NOMO-1 (cell line): Measurements from ENCODE around the gene CHCHD6.

Experiments used
- DNase-seq, 2 experiments: peaks; one replicate each; lab custom pipeline; 2025; ENCODE audit not compliant: unreplicated experiment in 2 of 2; lab: John Stamatoyannopoulos, UW

Gene CHCHD6

DNA sequence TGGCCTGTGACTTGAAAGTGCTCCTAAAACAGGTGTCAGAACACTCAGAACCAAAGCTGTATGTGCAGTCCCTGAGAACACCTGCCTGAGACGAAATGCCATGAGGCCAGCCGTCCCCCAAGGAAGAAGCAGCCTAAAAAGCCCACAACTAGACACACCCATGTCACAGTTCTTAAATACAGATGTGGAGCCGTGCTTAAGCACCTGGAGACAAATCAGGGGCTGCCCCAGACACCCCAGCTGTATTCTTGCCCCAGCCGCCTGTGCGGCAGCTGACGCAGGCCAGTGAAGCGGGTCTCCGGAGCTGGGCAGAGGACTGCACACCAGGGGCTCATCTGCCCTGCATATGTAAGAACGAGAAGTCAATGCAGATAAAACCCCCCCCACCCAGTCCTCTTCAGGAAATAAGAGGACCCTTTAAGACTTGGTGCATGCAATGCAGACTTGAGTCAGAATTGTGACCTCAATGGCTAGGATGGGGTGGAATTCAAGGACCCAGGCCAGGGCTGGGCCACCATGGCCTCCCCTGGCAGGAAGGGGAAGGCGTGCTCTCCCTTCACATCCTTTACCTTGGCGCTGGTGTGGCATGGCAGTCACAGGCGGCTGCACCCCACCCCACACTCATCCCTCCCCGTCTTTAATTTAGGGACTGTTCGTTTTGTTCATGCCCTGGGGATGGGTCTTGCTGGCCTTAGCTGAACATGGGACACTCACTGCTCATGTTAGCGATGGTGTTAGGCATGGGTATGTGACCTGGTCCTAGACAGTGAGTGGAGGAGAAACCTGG, 251.2 kb downstream of the CHCHD6 start:
- DNase-seq: no peak

DNA sequence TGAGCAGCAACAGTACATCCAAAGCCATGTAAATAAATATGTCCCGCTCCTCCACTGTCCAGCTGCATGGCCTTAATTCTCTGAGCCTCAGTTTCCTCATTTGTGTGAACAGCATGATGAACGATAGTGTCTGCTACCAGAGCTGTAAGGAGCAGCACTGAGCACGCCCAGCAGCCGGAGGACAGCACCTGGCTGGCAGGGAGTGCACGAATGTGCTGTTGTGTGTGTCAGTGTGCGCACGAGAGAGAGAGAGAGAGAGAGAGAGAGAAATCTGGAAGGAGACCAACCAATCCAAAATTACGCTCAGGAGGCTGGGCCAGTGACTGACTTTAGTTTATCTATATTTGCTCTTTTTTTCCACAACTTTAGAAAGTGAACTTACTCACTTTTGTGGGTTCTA, 252.3 kb downstream of the CHCHD6 start:
- no peak for DNase-seq

DNA sequence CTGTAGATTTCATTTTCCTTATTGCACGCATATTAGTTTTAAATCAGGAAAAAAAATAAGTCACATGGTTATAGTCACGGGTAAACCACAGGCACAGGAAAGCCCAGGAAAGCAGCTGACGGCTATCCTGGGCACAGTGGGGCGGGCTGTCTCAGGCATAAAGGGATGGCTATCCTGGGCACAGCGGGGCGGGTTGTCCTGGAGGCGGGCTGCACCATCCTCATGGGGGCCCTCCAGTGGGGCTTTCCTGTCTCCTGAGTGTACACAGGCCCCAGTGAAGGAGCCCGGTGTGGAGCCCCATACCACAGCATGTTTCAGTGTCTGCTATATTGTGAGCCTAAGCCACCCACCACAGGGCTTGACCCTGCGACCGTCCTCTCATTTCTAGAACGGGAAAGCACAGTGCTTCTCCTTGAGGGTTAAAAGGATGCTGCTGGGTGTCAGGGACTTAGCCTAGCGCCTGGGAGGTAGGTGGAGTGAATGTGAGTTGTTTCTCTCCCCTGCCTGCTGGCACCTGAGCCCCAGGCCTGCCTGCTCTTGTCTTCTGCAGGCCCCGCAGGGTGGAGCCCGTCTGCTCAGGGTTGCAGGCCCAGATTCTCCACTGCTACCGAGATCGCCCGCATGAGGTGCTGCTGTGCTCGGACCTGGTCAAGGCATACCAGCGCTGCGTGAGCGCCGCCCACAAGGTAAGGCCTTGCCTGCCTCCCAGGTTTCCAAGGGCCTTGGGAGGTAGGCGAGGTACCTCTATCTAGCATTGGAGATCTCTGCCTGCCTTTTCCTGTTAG, 253.0 kb downstream of the CHCHD6 start:
- DNase-seq: no peak

DNA sequence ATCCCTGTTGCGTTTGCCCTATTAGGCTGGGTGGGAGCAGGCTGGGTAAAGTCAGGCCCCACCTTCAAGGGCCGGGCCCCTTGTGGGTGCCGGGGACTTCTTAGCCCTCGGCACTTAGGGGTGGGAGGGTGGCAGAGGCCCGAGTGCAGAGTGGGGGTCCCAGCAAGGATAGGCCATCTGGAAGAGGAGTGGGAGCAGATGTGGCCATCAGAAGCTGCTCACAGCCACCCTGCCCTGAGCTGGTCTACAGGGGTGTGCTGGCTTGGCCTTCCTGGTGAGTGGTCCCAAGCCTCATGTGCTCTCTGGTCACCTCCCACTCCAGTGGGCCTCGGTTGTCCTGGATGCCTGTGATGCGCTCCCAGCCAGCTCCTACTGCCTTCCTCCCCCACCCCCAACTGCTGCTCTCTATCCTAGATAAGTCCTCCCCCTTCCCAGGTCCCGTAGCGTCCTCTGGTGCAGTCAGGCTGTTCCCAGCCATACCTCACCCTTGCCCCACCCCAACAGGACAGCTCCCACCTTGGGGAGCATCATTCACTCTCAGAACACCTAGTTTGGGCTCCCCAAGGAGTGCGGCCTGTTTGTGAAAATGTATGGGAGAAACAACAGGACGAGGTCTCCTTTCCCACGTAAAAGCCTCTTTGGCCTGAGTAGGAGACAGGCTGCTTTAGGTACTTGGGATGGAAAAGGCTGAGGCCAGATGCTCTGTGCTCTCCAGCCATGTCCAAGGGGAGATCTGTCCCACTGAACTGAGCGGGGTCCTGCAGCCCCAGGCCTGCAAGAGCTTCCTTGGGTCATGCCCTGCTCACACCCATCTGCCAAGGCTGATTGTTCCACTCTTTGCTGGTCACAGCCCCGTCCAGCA, 254.0 kb downstream of the CHCHD6 start:
- no peak for DNase-seq

DNA sequence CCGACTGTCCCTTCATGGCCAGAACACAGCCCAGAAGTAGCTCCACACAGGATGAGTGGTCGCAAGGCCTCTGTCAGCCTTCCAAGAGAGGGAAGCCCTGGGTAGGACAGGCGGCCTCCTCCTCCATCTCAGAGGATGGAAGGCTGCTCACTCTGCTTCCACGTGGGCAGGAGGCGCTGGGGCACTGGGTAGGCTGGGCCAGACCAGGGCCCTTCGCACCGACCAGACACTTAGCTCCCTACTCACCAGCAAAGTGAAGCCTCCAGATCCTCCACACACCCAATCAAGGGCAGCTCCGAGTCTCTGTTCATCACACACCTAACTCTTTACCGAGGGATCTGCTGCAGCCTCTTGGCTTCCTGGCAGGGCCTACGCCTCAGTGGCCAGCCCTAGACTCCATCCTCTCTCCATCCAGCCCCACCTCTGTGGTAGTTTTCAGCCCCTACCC, 254.6 kb downstream of the CHCHD6 start:
- no peak for DNase-seq

DNA sequence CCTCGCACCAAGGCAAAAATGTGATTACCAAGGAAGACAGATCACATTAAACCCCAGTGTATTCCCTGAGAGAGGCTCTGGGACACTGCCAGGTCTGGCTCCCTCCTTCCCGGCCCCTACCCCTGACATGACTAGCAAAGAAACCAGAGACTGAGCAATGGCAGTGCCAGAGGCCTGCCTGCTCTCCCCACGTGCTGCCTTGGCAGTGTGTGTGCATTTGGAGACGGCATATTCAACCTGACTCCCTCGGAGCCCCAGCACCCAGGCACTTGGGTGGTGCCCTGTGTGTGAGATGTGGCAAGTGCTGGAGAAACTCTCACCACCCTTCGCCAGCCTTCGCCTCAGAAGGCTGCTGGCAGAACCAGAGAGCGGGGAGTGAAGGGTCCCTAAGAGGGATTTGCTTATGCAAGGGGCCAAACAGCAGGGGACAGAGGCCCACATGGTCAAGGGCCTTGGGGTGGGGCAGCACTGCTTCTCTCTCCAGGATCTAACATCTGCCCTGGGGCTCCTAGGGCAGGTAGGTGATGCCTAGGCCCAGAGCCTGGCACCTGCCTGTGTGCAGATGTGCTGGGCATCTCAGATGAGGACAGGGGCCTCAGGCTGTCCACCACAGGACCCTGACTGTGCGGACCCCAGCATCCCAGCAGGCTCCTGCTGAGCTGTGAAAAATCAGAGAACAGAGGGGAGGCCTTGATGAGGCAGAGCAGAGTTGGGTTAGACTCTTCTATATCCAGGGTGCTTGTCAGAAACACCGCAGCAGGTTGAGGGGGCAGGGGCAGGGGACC, 255.3 kb downstream of the CHCHD6 start:
- DNase-seq: no peak

DNA sequence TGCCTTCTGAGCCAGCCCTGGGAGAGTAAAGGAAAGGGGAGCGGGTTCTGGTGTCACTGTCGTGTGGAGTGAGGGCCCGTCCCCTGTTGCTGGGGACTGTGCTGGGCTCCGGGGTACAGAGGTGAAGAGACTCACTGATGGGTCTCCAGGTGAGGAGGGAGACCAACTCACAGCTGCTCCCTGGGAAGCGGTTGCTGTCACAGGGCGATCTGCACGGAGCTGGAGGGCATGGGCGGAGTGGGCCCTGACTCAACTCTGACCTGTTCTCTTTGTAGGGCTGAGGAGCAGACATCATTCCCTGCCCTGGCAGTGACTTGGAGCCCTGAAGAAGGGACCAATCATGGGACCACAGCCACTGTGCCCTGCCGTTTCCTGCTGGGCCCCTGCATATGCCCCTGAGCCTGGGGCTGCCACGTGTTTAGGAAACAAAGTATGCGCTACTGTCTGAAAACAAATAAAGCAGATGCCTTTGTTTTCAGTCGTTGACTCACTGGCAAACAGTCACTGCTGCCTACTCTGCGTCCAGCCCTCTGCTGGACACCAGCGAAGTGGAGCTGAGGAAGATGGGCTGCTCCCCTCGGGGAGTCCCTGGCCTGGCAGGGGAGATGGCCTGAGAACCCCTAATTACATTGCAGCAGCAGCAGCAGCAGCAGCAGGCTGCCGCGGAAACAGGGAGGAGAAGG, 256.0 kb downstream of the CHCHD6 start:
- no peak for DNase-seq

DNA sequence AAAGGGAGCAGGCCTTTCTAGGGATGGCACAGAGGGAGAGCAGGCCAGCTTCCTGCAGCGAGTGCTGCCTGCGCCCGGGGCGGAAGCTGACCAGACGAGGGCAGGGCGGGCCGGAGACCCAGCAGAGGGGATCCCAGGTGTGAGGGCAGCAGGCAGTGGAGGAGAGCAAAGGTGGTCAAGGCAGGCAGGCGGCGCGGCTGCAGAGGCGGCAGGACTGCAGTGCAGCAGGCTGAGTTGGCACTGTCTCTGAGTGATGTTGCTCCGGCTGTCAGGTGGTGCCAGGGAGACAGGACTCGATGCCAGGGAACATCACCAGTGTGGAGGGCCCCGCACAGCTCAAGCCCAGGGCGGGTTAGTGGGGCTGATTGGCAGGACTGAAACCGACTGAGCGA, 256.6 kb downstream of the CHCHD6 start:
- DNase-seq: no peak

DNA sequence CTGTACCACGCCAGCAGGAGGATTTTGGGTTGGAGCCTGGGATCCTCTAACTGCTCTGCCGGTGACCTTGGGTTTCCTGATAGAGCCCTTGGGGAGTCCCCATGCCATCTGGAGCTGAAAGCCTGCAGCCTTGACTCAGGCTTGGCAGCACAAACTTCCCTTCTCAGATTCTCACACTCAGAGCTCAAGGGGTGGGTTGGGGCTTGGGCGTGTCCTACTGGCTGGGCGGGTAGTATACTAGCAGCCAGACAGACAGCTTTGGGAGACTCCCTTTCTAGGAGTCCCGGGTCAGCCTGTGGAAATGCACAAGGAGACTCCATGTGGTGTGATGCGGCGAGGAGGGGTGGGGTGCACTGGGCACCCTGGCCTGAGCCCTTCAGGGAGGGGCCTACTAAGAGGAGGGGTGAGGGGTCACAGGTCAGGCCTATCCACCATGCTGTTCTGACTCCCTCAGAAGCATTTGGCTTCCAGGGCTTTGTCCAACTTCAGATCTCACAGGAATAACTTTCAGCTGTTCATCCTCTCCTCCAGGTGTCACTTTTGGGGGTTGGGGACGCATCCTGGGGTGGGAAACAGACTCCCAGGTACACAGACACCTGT, 257.3 kb downstream of the CHCHD6 start:
- DNase-seq: no peak

DNA sequence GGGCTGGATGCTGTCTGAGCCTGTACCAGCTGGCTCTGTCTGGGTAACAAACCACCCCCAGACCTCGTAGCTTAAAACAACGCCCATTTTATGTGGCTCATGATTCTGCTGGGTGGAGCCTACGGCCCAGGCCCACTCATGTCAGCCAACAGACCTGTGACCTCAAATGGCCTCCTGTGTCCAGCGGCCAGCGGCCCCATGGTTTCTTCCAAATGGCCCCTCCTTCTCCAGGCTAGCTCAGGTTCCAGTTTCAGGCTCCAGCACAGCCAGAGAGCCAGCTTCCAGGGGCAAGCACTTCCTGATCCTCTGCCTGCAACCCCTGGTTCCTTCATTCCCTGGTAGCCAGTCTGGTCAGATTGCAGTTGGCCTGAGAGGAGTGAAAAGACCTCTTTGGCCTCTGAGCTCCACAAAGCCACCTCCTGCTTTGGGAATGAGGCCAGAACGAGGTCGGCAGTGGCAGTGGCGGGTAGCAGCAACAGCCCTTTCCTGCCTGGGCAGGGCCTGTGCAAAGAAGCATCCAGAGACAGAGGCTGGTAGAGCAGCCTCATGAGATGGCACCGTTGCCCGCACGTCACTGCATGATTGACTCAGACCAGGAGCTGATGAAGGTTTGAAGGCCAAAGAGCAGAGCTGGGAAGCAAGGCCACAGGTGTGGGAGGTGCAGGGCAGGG, 257.9 kb downstream of the CHCHD6 start:
- DNase-seq: no peak

DNA sequence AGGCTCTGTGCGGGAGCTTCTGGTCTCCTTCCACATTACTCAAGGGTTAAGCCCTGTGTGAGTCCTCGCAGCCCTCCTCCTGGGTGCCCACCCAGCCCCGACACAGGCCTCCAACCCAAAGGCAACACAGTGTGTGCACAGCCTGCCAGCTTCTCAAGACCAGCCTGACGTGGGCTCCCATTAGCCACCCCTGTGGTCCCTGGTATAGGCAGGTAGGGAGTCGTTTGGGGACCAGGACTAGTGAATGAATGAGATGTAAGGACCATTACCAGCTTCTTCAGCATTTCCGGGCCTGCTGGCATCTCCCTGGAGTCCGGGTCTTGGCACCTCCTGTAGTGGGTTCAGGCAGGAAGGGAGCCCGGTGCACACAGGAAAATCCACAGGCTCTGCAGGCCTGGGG, 258.7 kb downstream of the CHCHD6 start:
- no peak for DNase-seq

DNA sequence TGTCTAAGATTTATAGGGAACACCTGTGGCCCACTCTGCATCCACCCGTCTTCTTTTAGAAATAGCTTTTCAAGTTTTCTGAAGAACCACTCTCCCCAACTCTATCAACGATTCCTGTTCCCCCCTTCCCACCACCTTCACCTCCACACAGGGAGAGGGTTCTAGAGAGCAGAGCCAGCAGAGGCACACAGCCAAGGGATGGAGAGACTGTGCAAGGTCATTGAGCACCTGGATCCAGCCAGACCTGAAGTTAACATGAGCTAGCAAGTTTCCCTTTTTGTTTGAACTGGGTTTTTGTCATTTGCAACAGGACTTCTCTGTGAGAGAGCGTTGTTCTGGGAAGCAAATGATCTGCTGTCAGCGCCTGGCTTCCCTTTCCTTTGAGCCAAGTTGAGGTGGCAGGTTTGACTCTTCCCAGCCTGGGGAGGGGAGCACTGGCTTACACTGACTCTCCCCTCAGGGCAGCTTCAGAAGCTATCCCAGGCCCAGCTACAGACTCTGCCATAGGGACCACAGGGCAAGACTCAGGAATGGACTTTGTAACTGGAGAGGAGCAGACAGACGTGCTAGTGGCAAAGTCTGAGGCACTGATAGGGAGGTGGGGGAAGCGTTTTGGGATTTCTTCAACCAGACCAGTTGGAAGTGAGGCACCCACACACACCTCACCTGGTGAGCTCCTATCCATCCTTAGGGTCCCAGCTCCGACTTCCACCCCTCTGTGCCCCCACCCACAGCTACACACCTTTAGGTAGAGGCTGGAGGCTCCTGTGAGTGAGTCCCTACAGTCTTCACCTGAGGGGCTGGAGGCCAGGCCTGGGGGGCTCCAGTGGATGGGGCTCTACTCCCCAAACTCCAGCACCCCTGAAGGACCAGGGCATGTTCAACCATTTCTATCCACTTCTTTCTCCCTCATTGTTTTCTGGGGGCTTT, 259.5 kb downstream of the CHCHD6 start:
- no peak for DNase-seq

DNA sequence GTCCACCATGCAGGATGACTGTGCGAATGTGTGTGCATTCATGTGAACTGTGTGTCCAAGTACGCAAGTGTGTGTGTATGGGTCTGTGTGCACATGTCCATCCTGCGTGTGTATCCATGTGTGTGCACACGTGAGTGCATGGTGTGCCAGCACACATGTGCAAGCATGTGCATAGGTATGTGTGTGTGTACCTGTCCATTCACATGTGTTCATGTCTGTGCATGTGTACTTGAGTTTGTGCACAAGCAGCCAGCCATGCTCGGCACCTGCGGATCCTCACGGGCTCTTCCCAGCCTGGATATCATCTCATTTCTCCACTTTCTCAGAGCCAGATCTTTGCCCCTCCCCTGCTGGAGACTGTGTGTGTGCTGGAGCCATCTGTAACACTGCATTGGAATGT, 260.2 kb downstream of the CHCHD6 start:
- DNase-seq: no peak

DNA sequence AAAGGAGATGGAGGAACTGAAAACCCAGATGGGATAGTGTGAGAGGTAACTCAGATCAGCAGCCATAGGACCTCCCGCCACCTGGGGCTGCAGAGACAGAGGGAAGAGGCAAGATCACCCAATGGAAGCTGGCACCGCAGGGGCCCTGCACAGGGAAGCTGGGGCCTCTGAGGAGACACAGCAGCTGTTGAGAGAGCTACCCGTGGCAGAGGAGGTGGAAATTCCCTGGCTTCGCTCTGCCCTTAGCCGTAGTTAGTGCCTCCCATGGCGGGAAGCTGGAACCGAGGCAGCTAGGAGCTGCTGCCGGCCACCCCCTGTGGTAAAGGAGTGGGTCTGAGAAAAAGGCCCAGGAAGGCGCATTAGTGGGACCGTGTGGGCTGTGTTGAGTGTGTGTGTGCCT, 260.9 kb downstream of the CHCHD6 start:
- DNase-seq: no peak

DNA sequence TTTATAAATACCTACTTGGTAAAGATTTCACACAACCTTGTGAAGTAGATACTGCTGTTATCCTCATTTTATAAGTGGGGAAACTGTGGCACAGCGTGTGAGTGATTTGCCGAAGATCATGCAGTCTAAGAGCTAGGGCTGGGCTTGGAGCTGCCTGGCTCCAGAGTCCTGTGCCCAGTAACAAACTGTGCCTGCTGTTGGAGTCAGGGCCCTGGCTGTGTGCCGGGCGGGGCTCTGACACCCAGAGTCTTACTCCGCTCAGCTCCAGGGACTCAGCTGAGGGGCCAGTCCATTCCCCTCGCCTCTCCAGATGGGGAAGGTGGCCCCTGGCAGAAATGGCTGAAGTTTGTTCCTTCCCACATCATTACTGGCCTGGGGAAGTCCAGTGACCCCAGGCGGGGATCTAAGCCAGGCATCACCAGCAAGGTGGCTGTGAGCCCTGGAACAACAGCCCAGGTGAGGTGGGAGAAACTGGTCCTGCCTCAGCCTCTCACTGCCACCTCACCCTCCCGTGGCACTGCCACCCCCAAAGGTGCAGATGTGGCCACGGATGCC, 261.6 kb downstream of the CHCHD6 start:
- no peak for DNase-seq

DNA sequence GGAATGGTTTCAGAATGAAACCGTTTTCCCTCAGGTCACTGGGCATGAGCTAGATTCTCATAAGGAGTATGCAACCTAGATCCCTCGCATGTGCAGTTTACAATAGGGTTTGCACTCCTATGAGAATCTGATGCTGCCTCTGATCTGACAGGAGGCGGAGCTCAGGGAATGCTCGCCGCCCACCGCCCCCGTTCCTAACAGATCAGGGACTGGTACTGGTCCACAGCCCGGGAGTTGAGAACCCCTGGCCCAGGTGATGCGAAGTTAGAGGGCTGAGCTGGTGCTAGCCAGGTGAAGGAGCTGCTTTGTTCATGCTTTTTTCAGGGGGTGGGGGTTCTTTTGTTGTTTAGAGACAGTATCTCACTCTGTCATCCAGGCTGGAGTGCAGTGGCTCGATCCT, 263.3 kb downstream of the CHCHD6 start:
- DNase-seq: no peak
